GM20000 (cell line): ENCODE data around the gene SNX13.

Experiments
- DNase-seq: peaks from one replicate; pipeline ENCODE4 v3.0.0; 2012; ENCODE audit warnings: low spot score
- TF ChIP-seq, protein P1 (sequence below): IDR thresholded peaks from 2 replicates; pipeline ENCODE4 v1.5.1; 2012; ENCODE audit warnings: mild to moderate bottlenecking, control low read depth; ENCODE audit errors: extremely low read depth, missing control alignments

The SNX13 gene

DNA sequence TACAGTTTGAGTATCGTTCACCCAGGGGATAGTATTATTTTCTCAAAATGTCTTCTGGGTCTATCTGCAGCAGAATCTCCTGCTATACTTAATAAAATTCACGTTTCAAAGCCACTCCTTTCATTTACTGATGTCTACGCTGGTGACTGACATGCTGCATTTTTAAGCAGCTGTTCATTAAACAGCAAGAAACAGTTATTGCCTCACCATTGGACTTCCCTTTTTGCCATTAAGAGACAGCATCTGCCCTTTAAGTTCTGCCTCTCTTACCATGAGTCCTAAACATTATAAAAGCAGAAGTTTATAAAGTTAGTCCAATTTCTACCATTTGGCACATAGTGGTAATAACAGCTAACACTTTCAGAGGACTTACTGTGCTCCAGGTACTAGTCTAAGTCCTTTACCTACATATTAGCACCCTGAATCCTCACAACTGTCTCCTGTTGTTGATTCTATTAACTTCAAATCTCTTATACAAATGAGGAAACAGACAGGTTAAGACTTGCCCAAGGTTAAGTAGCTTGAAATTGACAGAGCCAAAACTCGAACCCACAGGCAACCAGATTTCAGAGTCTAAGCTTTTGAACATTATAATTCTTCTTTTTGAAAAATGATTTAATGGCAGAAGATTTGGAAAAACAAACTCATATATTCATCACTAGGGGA is 169.5 kb downstream of the SNX13 start:
- no peak for DNase-seq
- TF ChIP-seq, protein P1, sequence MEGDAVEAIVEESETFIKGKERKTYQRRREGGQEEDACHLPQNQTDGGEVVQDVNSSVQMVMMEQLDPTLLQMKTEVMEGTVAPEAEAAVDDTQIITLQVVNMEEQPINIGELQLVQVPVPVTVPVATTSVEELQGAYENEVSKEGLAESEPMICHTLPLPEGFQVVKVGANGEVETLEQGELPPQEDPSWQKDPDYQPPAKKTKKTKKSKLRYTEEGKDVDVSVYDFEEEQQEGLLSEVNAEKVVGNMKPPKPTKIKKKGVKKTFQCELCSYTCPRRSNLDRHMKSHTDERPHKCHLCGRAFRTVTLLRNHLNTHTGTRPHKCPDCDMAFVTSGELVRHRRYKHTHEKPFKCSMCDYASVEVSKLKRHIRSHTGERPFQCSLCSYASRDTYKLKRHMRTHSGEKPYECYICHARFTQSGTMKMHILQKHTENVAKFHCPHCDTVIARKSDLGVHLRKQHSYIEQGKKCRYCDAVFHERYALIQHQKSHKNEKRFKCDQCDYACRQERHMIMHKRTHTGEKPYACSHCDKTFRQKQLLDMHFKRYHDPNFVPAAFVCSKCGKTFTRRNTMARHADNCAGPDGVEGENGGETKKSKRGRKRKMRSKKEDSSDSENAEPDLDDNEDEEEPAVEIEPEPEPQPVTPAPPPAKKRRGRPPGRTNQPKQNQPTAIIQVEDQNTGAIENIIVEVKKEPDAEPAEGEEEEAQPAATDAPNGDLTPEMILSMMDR = no peak

DNA sequence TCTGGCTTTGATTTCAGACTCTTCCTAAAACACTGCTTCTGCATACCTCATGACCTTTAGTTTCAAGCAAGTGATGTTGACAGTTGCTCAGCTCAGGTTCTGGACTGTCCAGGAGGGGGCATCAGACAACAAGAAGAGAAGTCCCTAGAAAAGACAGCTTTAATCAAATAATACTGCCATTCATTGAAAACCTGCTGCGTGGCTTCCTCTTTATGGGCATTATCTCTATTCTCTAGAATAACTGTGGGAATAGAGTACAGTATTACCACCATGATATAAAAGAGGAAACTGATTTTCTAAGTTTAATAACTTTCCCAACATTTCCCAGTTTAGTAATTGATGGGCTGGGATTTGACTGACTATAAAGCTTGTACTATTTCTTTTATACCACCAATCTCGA is 170.4 kb downstream of the SNX13 start:
- DNase-seq = peak; percentile 55
- TF ChIP-seq, protein P1 = peak; percentile 60

DNA sequence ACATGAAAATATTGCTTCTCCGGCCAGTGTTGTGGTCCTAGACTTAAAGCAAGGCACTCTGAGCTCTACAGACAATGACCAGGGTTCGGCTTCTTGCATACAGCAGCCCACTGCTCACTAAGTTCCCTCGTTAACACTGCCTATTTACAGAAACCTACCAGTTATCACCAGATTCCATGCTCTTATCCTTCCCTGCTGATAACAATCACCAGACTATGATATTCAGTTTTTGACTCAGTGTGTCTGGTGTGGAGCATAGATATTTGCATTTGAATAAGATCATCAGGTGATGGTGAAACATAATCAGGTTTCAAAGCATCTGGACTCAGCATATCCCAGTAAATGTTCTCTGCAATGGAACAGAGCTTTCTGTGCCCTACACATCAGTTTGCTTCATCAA is 182.3 kb downstream of the SNX13 start:
- TF ChIP-seq, protein P1 = no peak
- no peak for DNase-seq

DNA sequence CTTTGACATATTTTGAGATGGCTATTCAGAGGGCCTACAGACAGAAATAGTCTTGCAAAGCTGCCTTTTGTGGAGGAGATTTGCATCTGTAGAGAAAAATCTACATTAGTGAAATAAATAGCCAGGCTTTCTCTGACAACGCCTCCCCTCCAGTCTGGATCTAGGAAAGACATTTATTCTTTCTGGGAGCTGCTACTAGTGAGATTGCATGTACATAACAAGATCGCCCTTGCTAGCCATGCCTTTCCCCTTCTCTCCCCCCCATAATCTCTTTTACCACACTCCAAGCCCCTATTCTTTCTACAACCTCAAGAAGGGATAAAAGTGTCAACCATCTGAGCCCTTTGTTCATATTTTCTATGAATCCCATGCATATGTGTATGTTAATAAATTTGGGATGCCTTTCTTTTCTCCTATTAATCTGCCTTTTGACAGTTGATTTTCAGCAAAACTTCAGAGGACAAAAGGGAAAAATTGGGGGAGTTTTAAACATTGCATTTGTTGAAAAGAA is 194.2 kb downstream of the SNX13 start:
- DNase-seq = no peak
- TF ChIP-seq, protein P1 = no peak

DNA sequence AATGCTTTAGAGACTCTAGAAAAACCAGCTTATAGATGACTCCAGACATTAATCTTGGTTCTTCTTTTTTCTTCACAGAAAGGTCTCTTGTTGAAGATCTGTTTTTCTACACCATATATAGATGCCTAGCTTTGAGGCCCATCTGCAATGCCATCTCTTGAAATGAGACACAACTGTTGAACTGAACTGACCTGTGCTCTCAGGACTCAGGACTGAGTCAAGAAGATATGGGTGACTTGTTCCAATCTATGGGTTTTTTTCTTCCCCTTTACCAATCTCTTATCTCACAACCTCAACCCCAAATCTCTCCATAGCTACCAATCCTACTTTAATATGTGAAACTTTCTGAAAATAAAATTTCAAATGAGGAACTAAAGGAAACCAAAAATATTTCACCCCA is 194.7 kb downstream of the SNX13 start:
- no peak for DNase-seq
- TF ChIP-seq, protein P1 = no peak

DNA sequence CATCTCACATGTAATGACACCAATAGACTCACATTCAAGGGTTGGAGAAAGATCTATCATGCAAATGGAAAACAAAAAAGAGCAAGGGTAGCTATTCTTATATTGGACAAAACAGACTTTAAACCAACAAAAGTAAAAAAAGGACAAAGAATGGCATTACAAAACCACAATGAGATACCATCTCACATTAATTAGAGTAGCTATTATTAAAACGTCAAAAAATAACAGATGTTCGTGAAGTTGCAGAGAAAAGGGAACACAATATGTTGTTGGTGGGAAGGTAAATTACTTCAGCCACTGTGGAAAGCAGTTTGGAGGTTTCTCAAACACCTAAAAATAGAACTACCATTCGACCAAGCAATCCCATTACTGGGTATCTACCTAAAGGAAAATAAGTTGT is 197.0 kb downstream of the SNX13 start:
- no peak for DNase-seq

DNA sequence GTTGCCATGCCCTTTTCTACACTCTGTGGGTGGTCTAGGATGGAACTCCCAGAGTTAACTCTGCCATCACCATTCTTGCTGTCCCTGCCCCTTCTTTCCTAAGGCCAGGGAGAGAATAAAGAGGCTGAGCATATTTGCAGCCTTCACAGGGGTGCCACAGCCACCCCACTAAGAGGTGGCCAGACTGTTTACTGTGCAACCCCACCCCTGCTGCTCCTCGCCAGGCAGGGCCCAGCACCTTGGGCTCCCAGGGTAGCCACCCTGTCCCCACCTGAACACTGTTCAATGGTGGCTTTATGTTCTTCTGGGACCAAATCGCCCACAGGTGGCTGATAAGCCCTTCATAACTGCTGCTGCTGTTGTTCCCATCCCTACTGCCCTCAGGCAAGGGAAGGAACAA is 198.9 kb downstream of the SNX13 start:
- no peak for DNase-seq
- TF ChIP-seq, protein P1 = no peak

More for the DNA sequence above, 197.0 kb downstream of the SNX13 start:
- TF ChIP-seq, protein P1 = no peak
